Effector memory CD4-positive, alpha-beta T cell (primary cell): ENCODE results near the gene ATP6V1G2.
"Not testable (repeated sequence)": the region's sequence is repeated elsewhere in the genome, so short reads cannot be mapped to it uniquely, and the experiment has no call there.

Source experiments
- DNase-seq, 3 donors: peaks; one replicate each; pipeline ENCODE4 v3.0.0-alpha.2; 2020
- H3K27ac ChIP-seq: 2 replicates; pipeline ENCODE4 v1.7.0; 2013; ENCODE audit warnings: mild to moderate bottlenecking, low read length, moderate library complexity; ENCODE audit not compliant: insufficient read depth, poor library complexity, severe bottlenecking
- H3K27me3 ChIP-seq: replicated peaks from 2 replicates; pipeline ENCODE4 v1.7.0; 2013; ENCODE audit warnings: mild to moderate bottlenecking, low read length; ENCODE audit not compliant: insufficient read depth, control insufficient read depth, poor library complexity, severe bottlenecking
- H3K36me3 ChIP-seq: 2 replicates; pipeline ENCODE4 v1.7.0; 2013; ENCODE audit warnings: mild to moderate bottlenecking, low read length, moderate library complexity; ENCODE audit not compliant: control insufficient read depth, insufficient read depth
- H3K4me1 ChIP-seq: 2 replicates; pipeline ENCODE4 v1.7.0; 2013; ENCODE audit warnings: low read length, mild to moderate bottlenecking; ENCODE audit not compliant: control insufficient read depth, insufficient read depth, poor library complexity, severe bottlenecking
- H3K4me3 ChIP-seq: 2 replicates; pipeline ENCODE4 v1.7.0; 2013; ENCODE audit warnings: low read length, low read depth, mild to moderate bottlenecking; ENCODE audit not compliant: insufficient read depth, poor library complexity, severe bottlenecking
- H3K9me3 ChIP-seq: 2 replicates; pipeline ENCODE4 v1.7.0; 2013; ENCODE audit warnings: mild to moderate bottlenecking, low read length, moderate library complexity; ENCODE audit not compliant: control insufficient read depth

Gene ATP6V1G2

GRCh38 chr6:31560697-31561058 is 14.3 kb upstream of the ATP6V1G2 start:
- Histone ChIP-seq H3K36me3 (no peaks in the 10 kb centered on the region), H3K4me1 (peaks cover 53% of the 10 kb centered on the region), H3K27ac (peak overlapping the region; percentile 77), H3K4me3 (peak overlapping the region; percentile 38), H3K9me3 (no peaks in the 10 kb centered on the region), H3K27me3 (no peaks in the 10 kb centered on the region)
- DNase-seq: no peak

GRCh38 chr6:31559958-31560696 is 13.7 kb upstream of the ATP6V1G2 start:
- peak overlapping the region; percentile 77 for H3K27ac ChIP-seq
- no peaks in the 10 kb centered on the region for H3K36me3 ChIP-seq
- peak in 1 of 3 donors; percentile 37 for DNase-seq
- H3K4me3 ChIP-seq: peak overlapping the region; percentile 38
- no peaks in the 10 kb centered on the region for H3K9me3 ChIP-seq
- H3K4me1 ChIP-seq: peaks cover 53% of the 10 kb centered on the region
- no peaks in the 10 kb centered on the region for H3K27me3 ChIP-seq

DNA sequence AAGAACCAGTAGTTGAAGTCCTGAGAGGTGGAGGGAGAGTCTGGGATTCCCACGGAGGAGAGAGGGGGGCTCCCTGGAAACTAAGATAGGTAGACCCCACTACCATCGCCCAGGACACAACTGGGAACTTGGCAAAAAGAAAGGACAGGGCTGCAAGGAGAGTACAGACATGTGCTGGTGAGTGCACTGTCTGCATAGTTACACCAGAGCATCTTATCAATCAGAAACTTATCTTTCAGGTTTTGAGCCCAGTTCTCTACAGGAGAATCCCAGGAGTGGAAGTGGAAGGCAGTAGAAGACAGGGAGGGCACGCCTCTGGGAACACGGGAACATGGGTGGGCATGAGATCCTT is 13.2 kb upstream of the ATP6V1G2 start:
- Histone ChIP-seq H3K4me3 (peak overlapping the region; percentile 38), H3K27me3 (no peaks in the 10 kb centered on the region), H3K4me1 (peaks cover 53% of the 10 kb centered on the region), H3K27ac (peak overlapping the region; percentile 77), H3K9me3 (no peaks in the 10 kb centered on the region), H3K36me3 (no peaks in the 10 kb centered on the region)
- no peak for DNase-seq

GRCh38 chr6:31558631-31559500 is 12.5 kb upstream of the ATP6V1G2 start:
- H3K4me1 ChIP-seq: peaks cover 53% of the 10 kb centered on the region
- peak in 2 of 3 donors; percentile 64 for DNase-seq
- H3K27me3 ChIP-seq: no peaks in the 10 kb centered on the region
- H3K9me3 ChIP-seq: no peaks in the 10 kb centered on the region
- H3K27ac ChIP-seq: peak overlapping the region; percentile 77
- H3K4me3 ChIP-seq: peak overlapping the region; percentile 38
- H3K36me3 ChIP-seq: no peaks in the 10 kb centered on the region

- H3K36me3 ChIP-seq: no peaks in the 10 kb centered on the region
- peaks cover 53% of the 10 kb centered on the region for H3K4me1 ChIP-seq
- H3K9me3 ChIP-seq: no peaks in the 10 kb centered on the region
- no peak for DNase-seq
- peak overlapping the region; percentile 38 for H3K4me3 ChIP-seq
- peak overlapping the region; percentile 77 for H3K27ac ChIP-seq
- H3K27me3 ChIP-seq: no peaks in the 10 kb centered on the region
These were observed 11.9 kb upstream of the ATP6V1G2 start for GRCh38 chr6:31558318-31558625.

GRCh38 chr6:31557443-31558317 is 11.3 kb upstream of the ATP6V1G2 start:
- DNase-seq: no peak
- Histone ChIP-seq H3K4me3 (no peak overlapping the region), H3K27me3 (no peaks in the 10 kb centered on the region), H3K4me1 (peaks cover 53% of the 10 kb centered on the region), H3K27ac (peak overlapping the region; percentile 77), H3K9me3 (no peaks in the 10 kb centered on the region), H3K36me3 (no peaks in the 10 kb centered on the region)

DNA sequence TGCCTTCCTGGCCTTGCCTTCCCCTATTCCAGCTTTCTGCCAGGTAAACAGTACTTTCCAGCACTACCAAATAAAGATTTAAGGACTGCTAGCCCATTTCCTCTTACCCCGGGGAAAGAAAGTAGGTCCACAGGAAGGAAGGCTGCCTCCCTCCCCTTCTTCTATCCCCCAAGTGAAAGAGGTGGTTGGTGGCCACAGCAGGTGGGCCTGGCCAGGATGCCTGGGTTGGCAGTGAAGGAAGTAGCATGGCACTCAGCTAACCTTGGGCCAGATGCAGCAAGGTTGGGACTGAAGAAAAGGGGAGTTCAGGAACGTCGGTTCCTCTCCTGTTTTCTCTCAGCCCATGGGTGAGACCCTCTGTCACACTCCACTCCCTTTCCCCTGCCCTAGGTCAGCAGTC is 9.9 kb upstream of the ATP6V1G2 start:
- Histone ChIP-seq H3K27ac (peak overlapping the region; percentile 44), H3K4me3 (no peak overlapping the region), H3K36me3 (no peaks in the 10 kb centered on the region), H3K4me1 (peaks cover 49% of the 10 kb centered on the region), H3K27me3 (no peaks in the 10 kb centered on the region), H3K9me3 (no peaks in the 10 kb centered on the region)
- DNase-seq: no peak

GRCh38 chr6:31551371-31551770 is 5.0 kb upstream of the ATP6V1G2 start:
- not testable (repeated sequence) for H3K9me3 ChIP-seq, H3K27ac ChIP-seq, H3K27me3 ChIP-seq, H3K4me3 ChIP-seq, H3K36me3 ChIP-seq
- peaks cover 23% of the 10 kb centered on the region for H3K4me1 ChIP-seq
- DNase-seq: peak; percentile 52 to 59 (median 57)

GRCh38 chr6:31548544-31548873 is 2.1 kb upstream of the ATP6V1G2 start:
- Histone ChIP-seq H3K9me3 (no peaks in the 10 kb centered on the region), H3K27me3 (no peaks in the 10 kb centered on the region), H3K4me3 (no peak overlapping the region), H3K27ac (peak overlapping the region; percentile 22), H3K36me3 (no peaks in the 10 kb centered on the region), H3K4me1 (peaks cover 16% of the 10 kb centered on the region)
- DNase-seq: no peak
